Measurements from ENCODE around the gene RDH5.

The RDH5 gene

DNA sequence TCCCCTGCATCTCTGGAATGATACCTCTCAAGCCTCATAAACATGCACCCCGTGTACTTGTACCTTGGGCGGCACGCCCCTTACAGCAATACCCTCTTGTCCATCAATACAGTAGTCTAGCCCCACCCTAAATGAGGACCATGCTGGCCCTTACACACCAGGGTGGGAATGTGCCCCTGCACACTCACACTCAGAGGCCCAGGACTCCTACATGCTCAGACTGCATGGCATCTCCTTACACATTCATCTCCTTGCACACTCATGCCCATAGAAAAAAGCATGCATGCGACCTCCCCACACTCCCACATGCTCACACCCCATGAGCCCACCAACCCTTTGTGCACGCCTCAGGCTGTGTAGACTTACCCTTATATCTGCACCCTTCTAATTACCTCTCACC lies 34.5 kb upstream of the RDH5 start:
- H3K9ac ChIP-seq (ENCODE audit: low read length): no peak overlapping the region
- H3K4me3 ChIP-seq (ENCODE audit: low read depth, low read length): no peak overlapping the region
- H3K27ac ChIP-seq (ENCODE audit: low read depth, low read length): no peak overlapping the region
- H3K9me3 ChIP-seq (ENCODE audit: control insufficient read depth, insufficient read depth, low read depth, low read length): no peaks in the 10 kb centered on the region
- peaks cover 14% of the 10 kb centered on the region for H3K4me1 ChIP-seq (ENCODE audit: control insufficient read depth, insufficient read depth, low read length)
- H3K27me3 ChIP-seq (ENCODE audit: control insufficient read depth, insufficient read depth, low read length): no peaks in the 10 kb centered on the region
- H3K36me3 ChIP-seq (ENCODE audit: control insufficient read depth, insufficient read depth, low read length): peaks cover 28% of the 10 kb centered on the region

DNA sequence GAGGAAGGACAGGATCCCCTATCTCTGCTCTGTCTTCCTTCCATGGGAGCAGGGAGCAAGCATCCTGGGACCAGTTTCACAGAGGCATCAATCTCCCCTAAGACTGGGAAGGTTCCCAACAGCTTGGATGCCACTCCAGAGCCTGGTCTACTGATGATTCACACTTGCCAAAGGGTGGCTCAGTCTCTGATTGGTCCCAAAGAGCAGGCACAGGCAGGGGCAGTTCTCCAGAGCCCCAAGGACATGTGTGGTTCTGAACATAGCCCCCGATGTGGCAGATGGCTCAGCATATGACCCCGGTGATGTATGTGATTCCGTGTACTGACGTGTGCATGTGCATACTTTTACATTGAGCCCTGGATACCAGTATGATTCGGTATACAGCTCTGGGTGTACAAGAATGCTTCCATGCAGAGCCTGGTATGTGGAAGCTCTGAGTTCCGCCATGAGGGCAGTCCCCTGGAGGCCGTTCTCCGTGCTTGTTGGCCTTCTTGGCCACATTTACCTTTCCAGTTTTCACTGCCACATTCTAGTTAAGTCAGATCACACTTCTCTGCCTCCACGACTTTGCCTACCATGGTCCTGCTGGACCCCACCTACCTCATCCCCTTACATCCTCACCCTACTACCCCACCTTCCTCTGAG lies 33.7 kb upstream of the RDH5 start:
- H3K4me1 ChIP-seq (ENCODE audit: control insufficient read depth, insufficient read depth, low read length): peaks cover 8% of the 10 kb centered on the region
- peaks cover 28% of the 10 kb centered on the region for H3K36me3 ChIP-seq (ENCODE audit: control insufficient read depth, insufficient read depth, low read length)
- H3K9ac ChIP-seq (ENCODE audit: low read length): no peak overlapping the region
- no peaks in the 10 kb centered on the region for H3K9me3 ChIP-seq (ENCODE audit: control insufficient read depth, insufficient read depth, low read depth, low read length)
- no peaks in the 10 kb centered on the region for H3K27me3 ChIP-seq (ENCODE audit: control insufficient read depth, insufficient read depth, low read length)
- no peak overlapping the region for H3K4me3 ChIP-seq (ENCODE audit: low read depth, low read length)
- no peak overlapping the region for H3K27ac ChIP-seq (ENCODE audit: low read depth, low read length)

DNA sequence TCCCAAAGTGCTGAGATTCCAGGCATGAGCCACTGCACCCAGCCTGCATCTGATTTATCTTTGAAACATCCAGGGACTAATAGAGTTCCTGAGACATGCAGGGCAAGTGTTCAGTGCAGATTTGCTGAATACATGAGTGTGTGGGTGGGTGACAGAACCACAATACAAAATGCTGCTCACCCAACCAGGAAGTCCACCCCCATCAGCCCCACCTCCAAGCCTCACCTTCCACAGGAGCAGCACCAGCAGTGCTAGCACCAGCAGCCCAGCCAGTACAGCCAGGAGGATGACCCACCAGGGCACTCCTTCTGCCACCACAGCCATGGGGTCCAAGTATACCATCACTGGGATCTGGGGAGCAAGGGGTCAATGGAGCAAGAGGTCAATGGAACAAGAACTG lies 32.4 kb upstream of the RDH5 start:
- H3K27ac ChIP-seq (ENCODE audit: low read depth, low read length): no peak overlapping the region
- no peaks in the 10 kb centered on the region for H3K4me1 ChIP-seq (ENCODE audit: control insufficient read depth, insufficient read depth, low read length)
- H3K4me3 ChIP-seq (ENCODE audit: low read depth, low read length): no peak overlapping the region
- peaks cover 37% of the 10 kb centered on the region for H3K36me3 ChIP-seq (ENCODE audit: control insufficient read depth, insufficient read depth, low read length)
- H3K9me3 ChIP-seq (ENCODE audit: control insufficient read depth, insufficient read depth, low read depth, low read length): no peaks in the 10 kb centered on the region
- no peaks in the 10 kb centered on the region for H3K27me3 ChIP-seq (ENCODE audit: control insufficient read depth, insufficient read depth, low read length)
- H3K9ac ChIP-seq (ENCODE audit: low read length): no peak overlapping the region

DNA sequence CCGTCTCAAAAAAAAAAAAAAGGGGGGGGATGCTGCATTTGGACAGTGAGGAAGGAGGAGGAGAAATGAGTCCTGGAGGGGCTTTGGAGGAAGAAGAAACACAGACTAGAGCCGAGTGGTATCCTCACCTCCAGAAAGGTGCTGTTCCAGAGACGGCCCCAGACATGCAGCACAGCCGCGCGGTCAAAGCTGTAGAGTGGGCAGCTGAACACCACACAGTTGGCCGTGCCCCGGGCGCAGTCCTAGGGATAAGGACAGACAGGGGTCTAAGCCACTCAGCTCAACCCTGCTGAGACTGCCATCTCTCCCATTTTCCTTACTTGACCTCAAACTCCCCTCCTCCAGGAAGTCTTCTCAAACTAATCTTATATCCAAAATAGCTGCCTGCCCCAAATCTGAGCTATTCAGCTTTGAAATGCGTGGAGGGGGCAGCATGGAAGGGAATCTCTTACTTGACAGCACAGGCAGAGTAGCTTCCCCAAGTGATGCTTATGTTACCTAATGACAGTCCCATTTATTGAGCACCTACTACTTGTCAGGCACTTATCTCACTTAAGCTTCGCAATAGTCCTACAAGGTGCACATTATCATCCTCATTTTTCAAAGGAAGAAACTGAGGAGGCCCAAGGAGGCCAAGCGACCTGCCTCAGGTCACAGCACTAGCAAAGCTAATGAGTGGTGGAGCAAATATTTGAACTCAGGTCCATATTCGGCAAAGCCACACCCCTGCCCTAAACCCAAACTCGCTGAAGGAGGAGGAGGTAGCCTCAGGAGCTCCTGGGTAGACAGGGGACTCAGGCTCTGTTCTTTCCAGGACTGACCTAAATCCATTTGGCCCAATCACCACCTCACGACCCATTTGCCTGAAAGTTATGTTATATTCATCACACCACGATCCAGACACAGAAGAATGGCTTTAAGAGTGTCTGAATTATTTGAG lies 31.2 kb upstream of the RDH5 start:
- Histone ChIP-seq H3K9me3 (ENCODE audit: control insufficient read depth, insufficient read depth, low read depth, low read length) (no peaks in the 10 kb centered on the region), H3K36me3 (ENCODE audit: control insufficient read depth, insufficient read depth, low read length) (peaks cover 45% of the 10 kb centered on the region), H3K27me3 (ENCODE audit: control insufficient read depth, insufficient read depth, low read length) (no peaks in the 10 kb centered on the region), H3K4me1 (ENCODE audit: control insufficient read depth, insufficient read depth, low read length) (no peaks in the 10 kb centered on the region), H3K27ac (ENCODE audit: low read depth, low read length) (no peak overlapping the region), H3K4me3 (ENCODE audit: low read depth, low read length) (no peak overlapping the region), H3K9ac (ENCODE audit: low read length) (no peak overlapping the region)

DNA sequence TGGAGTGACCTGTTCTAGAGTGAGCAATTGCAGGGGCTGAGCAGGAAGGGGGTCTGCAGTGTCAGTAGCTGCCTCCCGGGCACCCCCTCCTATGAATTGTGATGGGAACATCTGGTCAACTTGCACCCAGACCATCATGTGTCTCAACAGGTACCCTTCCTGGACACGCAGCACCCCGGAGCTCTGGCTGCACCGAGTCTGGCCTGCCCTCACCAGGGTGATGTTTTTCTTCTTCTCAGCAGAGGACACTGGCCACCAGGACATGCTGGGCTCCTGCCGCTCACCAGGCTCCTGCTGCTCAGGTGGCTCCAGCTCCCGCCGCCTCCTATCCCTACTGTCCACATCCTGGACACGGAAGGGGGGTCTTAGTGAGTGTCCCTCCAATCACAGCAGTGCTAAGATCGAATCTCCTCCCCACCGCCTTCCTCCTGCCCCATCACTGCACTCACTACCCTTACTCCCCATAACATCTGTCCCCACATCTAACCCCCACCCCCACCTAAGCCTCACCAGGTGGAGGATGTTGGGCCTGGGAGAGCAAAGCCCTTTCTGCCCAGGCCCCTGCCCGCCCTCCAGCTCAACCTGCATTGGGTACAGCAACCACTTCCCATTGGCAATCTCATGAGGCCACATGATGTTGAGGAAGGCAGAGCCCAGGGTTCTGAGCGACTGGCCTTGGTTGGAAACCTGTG lies 27.4 kb upstream of the RDH5 start:
- Histone ChIP-seq H3K9ac (ENCODE audit: low read length) (no peak overlapping the region), H3K4me3 (ENCODE audit: low read depth, low read length) (no peak overlapping the region), H3K9me3 (ENCODE audit: control insufficient read depth, insufficient read depth, low read depth, low read length) (no peaks in the 10 kb centered on the region), H3K36me3 (ENCODE audit: control insufficient read depth, insufficient read depth, low read length) (peaks cover 49% of the 10 kb centered on the region), H3K4me1 (ENCODE audit: control insufficient read depth, insufficient read depth, low read length) (no peaks in the 10 kb centered on the region), H3K27ac (ENCODE audit: low read depth, low read length) (no peak overlapping the region), H3K27me3 (ENCODE audit: control insufficient read depth, insufficient read depth, low read length) (no peaks in the 10 kb centered on the region)

DNA sequence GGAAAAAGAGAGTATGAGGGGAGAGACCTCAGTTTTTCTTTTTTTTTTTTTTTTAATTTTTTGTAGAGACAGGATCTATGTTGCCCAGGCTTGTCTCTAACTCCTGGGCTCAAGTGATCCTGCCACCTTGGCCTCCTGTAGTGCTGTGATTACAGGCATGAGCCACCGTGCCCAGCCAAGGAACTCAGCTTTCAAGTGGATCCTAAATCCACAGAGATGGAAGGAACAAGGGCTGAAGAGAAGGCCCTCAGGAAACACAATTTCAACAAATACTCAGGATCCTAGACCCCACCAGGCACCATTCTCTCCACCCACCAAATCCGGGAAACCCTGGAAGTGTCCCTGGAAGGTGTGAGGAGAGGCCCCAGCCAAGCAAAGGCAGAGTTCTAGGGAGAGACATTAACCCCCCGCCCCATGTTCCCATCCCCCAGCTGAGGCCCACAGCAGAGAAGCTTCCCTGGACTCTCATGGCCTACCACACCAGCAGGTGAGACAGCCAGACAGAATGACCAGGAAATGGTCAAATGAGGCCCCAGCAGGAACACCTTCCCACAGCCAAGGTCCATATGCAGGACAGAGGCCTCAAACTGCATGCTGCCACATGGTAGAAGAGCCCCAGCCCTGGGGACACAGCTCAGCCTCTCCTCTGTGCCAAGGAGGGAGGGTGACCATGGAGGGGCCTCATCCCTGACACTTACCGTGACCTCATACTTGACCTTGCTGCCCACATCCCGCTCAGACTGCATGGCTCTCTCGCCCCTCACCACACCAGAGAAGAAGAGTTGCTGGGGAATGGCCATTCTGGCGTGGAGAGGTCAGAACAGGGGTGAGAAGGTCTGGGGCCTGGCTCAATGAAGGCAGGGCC lies 26.6 kb upstream of the RDH5 start:
- no peaks in the 10 kb centered on the region for H3K27me3 ChIP-seq (ENCODE audit: control insufficient read depth, insufficient read depth, low read length)
- H3K27ac ChIP-seq (ENCODE audit: low read depth, low read length): no peak overlapping the region
- no peaks in the 10 kb centered on the region for H3K4me1 ChIP-seq (ENCODE audit: control insufficient read depth, insufficient read depth, low read length)
- H3K9ac ChIP-seq (ENCODE audit: low read length): no peak overlapping the region
- H3K36me3 ChIP-seq (ENCODE audit: control insufficient read depth, insufficient read depth, low read length): peaks cover 44% of the 10 kb centered on the region
- no peak overlapping the region for H3K4me3 ChIP-seq (ENCODE audit: low read depth, low read length)
- no peaks in the 10 kb centered on the region for H3K9me3 ChIP-seq (ENCODE audit: control insufficient read depth, insufficient read depth, low read depth, low read length)

DNA sequence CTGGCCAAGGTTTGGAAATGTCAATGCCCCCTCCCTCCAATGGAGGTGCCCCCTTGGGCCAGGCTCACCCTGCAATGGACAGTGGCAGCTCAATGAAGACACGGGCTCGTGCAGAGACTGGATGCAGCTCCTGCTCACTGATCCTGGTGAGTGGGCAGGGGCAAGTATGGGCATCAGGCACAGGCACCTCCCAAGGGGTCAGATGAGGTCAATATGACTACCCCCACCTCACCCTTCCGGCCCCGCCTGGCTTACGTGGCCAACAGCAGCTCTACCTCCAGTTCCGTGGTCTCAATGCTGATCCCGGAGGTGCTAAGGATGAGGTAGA lies 26.0 kb upstream of the RDH5 start:
- Histone ChIP-seq H3K27me3 (ENCODE audit: control insufficient read depth, insufficient read depth, low read length) (no peaks in the 10 kb centered on the region), H3K9me3 (ENCODE audit: control insufficient read depth, insufficient read depth, low read depth, low read length) (no peaks in the 10 kb centered on the region), H3K4me1 (ENCODE audit: control insufficient read depth, insufficient read depth, low read length) (no peaks in the 10 kb centered on the region), H3K4me3 (ENCODE audit: low read depth, low read length) (no peak overlapping the region), H3K27ac (ENCODE audit: low read depth, low read length) (no peak overlapping the region), H3K9ac (ENCODE audit: low read length) (no peak overlapping the region), H3K36me3 (ENCODE audit: control insufficient read depth, insufficient read depth, low read length) (peaks cover 44% of the 10 kb centered on the region)

DNA sequence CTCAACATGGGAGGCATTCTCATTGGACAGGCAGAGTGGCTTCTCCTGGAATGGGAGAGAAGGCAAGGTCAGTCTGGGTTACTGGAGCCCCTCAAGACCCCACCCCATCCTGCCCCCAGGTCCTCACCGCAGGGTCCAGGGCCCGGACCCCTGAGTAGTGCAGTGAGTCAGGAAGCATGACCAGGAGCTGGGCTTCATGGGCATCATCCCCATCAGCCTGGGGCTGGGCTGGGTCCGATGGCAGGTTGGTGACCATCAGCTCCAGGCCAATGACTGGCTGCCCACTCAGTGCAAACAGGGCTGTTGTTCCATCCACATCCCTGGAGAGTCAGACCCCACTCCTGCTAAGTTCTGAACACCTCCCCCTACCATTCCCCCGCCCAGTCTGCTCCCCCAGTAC lies 25.5 kb upstream of the RDH5 start:
- H3K36me3 ChIP-seq (ENCODE audit: control insufficient read depth, insufficient read depth, low read length): peaks cover 44% of the 10 kb centered on the region
- H3K9me3 ChIP-seq (ENCODE audit: control insufficient read depth, insufficient read depth, low read depth, low read length): no peaks in the 10 kb centered on the region
- H3K4me3 ChIP-seq (ENCODE audit: low read depth, low read length): no peak overlapping the region
- H3K27me3 ChIP-seq (ENCODE audit: control insufficient read depth, insufficient read depth, low read length): no peaks in the 10 kb centered on the region
- H3K27ac ChIP-seq (ENCODE audit: low read depth, low read length): no peak overlapping the region
- H3K9ac ChIP-seq (ENCODE audit: low read length): no peak overlapping the region
- H3K4me1 ChIP-seq (ENCODE audit: control insufficient read depth, insufficient read depth, low read length): no peaks in the 10 kb centered on the region

DNA sequence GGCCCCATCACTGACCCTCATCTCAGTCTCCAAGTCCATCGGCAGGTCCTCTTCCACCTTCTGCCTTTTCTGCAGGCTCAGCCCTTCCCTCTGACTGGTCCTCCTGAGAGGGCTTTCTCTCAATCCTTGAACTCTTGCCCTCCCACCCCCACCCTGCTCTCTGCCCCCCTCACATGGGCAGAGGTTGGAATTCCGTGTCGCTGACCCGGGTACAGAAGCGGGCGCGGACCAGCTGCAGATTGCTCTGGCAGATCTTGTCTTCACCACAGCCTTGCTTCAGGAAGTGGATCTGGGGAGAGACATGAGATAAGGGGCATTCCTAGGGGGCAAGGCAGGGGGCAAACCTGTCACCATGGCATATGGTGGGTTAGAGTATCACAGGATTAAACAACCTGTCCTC lies 24.8 kb upstream of the RDH5 start:
- H3K9me3 ChIP-seq (ENCODE audit: control insufficient read depth, insufficient read depth, low read depth, low read length): no peaks in the 10 kb centered on the region
- H3K27ac ChIP-seq (ENCODE audit: low read depth, low read length): no peak overlapping the region
- no peaks in the 10 kb centered on the region for H3K4me1 ChIP-seq (ENCODE audit: control insufficient read depth, insufficient read depth, low read length)
- H3K9ac ChIP-seq (ENCODE audit: low read length): no peak overlapping the region
- H3K36me3 ChIP-seq (ENCODE audit: control insufficient read depth, insufficient read depth, low read length): peaks cover 44% of the 10 kb centered on the region
- no peaks in the 10 kb centered on the region for H3K27me3 ChIP-seq (ENCODE audit: control insufficient read depth, insufficient read depth, low read length)
- no peak overlapping the region for H3K4me3 ChIP-seq (ENCODE audit: low read depth, low read length)

DNA sequence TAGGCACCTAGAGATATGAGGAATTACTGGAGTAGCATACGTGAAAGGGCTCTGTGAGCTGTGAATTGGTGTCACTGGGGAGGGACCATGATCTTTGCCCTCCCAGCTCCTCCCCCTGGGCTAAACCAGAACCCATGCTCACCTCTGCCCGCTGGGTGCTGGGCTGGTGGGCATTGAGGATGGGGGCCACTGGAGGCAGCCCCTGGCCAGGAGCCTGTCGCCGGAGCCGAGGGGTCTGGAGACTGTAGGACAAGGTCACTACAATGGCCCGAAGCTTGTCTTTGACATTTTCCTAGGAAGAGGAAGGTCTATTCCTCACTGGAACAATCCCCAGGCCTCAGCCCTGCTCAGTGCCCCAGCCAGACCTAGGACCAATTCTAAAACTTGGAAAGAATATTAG lies 24.1 kb upstream of the RDH5 start:
- Histone ChIP-seq H3K9me3 (ENCODE audit: control insufficient read depth, insufficient read depth, low read depth, low read length) (no peaks in the 10 kb centered on the region), H3K27ac (ENCODE audit: low read depth, low read length) (no peak overlapping the region), H3K36me3 (ENCODE audit: control insufficient read depth, insufficient read depth, low read length) (peaks cover 52% of the 10 kb centered on the region)

More for the DNA sequence above, 24.1 kb upstream of the RDH5 start:
- Histone ChIP-seq H3K4me1 (ENCODE audit: control insufficient read depth, insufficient read depth, low read length) (no peaks in the 10 kb centered on the region), H3K27me3 (ENCODE audit: control insufficient read depth, insufficient read depth, low read length) (no peaks in the 10 kb centered on the region), H3K4me3 (ENCODE audit: low read depth, low read length) (no peak overlapping the region), H3K9ac (ENCODE audit: low read length) (no peak overlapping the region)

All from HUES6 (cell line).